ENCODE measurements around the gene CDH4. TPM values are rescaled to one million over a fixed set of nuclear protein-coding genes. Genes with fewer than 3 reads are reported as not detected.
"Not testable (repeated sequence)": the region's sequence is repeated elsewhere in the genome, so short reads cannot be mapped to it uniquely, and the experiment has no call there.

The CDH4 gene
- total and polyA plus RNA-seq, 7 donors: under 0.01 to 0.06 TPM; not detected in 5

- WGBS, 2 donors: 97% methylated on average over 65 of the region's 65 CpGs
- Histone ChIP-seq H3K27me3 (no peaks in the 10 kb centered on the region), H3K9me3 (no peaks in the 10 kb centered on the region), H3K36me3 (peaks cover 0 to 36% (median 7%) of the 10 kb centered on the region in 4 donors), H3K4me1 (no peaks in the 10 kb centered on the region), H3K27ac (no peak overlapping the region), H3K4me3 (no peak overlapping the region)
- DNase-seq: peak; percentile 54
- intact Hi-C loops (cut with DNase I): no loop called here
- TF ChIP-seq, protein P1, sequence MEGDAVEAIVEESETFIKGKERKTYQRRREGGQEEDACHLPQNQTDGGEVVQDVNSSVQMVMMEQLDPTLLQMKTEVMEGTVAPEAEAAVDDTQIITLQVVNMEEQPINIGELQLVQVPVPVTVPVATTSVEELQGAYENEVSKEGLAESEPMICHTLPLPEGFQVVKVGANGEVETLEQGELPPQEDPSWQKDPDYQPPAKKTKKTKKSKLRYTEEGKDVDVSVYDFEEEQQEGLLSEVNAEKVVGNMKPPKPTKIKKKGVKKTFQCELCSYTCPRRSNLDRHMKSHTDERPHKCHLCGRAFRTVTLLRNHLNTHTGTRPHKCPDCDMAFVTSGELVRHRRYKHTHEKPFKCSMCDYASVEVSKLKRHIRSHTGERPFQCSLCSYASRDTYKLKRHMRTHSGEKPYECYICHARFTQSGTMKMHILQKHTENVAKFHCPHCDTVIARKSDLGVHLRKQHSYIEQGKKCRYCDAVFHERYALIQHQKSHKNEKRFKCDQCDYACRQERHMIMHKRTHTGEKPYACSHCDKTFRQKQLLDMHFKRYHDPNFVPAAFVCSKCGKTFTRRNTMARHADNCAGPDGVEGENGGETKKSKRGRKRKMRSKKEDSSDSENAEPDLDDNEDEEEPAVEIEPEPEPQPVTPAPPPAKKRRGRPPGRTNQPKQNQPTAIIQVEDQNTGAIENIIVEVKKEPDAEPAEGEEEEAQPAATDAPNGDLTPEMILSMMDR (IDR thresholded peaks at IDR 0.05): no peak
- TF ChIP-seq POLR2A (IDR thresholded peaks at IDR 0.05) (no peak), EP300 (IDR thresholded peaks at IDR 0.05) (no peak), POLR2AphosphoS5 (IDR thresholded peaks at IDR 0.05) (no peak)
These were observed 727.9 kb downstream of the CDH4 start for GRCh38 chr20:61979701-61980635.

DNA sequence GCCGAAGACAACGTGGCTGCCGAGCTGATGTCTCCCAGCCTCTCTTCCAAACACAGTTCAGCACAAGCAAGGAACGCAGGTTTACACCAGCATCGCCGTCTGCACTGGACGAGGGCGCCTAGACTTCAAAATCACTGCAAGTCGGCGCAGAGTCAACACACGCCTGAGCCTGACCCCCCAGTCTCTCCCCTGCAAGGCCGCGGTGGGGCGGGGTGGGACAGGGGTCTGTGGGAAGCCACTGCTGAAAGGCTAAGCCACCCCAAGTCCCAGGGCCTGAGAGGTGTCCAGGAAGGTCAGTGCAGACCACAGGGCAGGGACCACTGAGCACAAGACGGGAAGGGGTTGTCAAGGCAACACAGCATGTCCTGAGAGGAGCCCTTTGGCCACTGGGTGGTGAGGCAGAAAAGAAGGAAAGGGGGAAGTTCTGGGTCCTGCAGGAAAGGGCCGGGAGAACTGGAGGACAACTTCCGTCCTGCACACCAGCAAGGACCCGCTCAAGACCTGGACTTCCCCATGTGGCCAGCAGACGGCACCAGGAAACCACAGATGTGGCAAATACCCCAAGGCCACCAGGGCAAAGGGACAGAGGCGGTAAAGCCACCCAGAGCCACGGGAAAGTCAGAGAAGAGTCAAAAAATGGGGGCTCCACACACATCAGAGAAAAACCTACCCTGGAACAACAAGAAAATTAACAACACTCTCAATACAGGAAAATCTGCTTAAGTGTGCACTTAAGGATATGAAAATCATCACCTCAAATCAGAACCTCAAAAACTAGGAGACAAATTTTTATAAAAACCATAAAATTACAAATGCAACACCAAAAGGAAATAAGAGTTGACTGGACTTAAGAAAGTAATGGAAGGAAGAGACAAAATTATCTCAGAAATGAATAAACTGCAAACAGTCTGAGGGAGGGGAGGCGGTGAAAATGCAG is 728.9 kb downstream of the CDH4 start:
- WGBS, 2 donors: 84 to 86% methylated on average over 22 of the region's 22 CpGs
- Histone ChIP-seq H3K9me3 (no peaks in the 10 kb centered on the region), H3K27ac (no peak overlapping the region), H3K4me1 (no peaks in the 10 kb centered on the region), H3K4me3 (no peak overlapping the region), H3K27me3 (no peaks in the 10 kb centered on the region), H3K36me3 (peaks cover 0 to 33% (median 7%) of the 10 kb centered on the region in 4 donors)
- no peak for TF ChIP-seq EP300 (IDR thresholded peaks at IDR 0.05)
- TF ChIP-seq POLR2A (IDR thresholded peaks at IDR 0.05): no peak
- TF ChIP-seq, protein P1 (IDR thresholded peaks at IDR 0.05): no peak
- no peak for TF ChIP-seq POLR2AphosphoS5 (IDR thresholded peaks at IDR 0.05)
- intact Hi-C loops (cut with DNase I): no loop called here
- DNase-seq: no peak

- peaks cover 0 to 25% (median 3%) of the 10 kb centered on the region in 4 donors for H3K36me3 ChIP-seq
- H3K27me3 ChIP-seq; DNase-seq; H3K4me1 ChIP-seq; H3K4me3 ChIP-seq; H3K27ac ChIP-seq; H3K9me3 ChIP-seq; intact Hi-C loops (cut with DNase I): not testable (repeated sequence)
- 79 to 86% methylated on average over 11 of the region's 11 CpGs for WGBS, 2 donors
These were observed 729.6 kb downstream of the CDH4 start for GRCh38 chr20:61981691-61982090.

- H3K36me3 ChIP-seq: peaks cover 0 to 28% (median 3%) of the 10 kb centered on the region in 4 donors
- no peaks in the 10 kb centered on the region for H3K9me3 ChIP-seq
- no peak for DNase-seq
- H3K4me3 ChIP-seq: no peak overlapping the region
- TF ChIP-seq, protein P1 (IDR thresholded peaks at IDR 0.05): no peak
- H3K4me1 ChIP-seq: no peaks in the 10 kb centered on the region
- H3K27ac ChIP-seq: no peak overlapping the region
- intact Hi-C loops (cut with DNase I): no loop called here
- H3K27me3 ChIP-seq: no peaks in the 10 kb centered on the region
- 75 to 87% methylated on average over 18 of the region's 18 CpGs for WGBS, 2 donors
These were observed 730.3 kb downstream of the CDH4 start for GRCh38 chr20:61982191-61982950.

All from sigmoid colon (tissue), 7 donors.